Measurements from ENCODE around the gene JUND.

Gene JUND

DNA sequence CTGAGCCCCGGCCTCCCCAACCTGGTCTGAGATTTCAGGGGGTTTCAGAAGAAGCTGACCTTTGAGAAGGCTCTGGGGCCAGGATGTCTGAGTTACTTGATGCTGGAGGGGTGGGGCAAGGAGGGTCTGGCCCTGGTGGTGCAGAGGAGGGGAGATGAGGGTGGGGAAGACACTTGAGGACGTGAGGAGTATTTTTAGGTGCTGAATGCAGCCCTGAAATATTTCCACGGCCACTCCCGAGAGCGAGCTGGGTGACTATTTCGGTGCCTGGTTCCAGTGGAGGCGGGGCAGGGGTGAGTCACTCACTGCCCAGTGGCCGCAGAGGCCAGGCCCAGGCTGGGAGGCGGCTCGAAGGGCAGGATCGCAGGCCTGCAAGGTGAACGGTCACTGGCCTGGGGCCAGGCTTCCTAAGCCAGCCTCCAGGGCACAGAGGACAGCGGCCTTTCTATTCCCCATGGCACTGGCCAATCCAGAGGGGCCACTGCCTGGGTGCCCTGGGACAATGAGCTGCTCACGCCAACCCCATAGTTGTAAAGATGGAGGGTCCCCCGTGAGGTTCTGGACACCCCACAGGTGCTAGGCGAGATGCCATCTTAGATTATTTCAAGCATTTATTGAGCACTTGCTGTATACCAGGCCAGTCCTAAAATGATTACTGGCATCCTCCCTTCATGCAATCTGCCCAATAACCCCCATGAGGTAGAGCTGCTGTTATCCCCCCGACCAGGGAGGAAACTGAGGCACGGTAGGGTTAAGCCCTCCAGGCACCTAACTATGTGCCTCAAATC, 19.7 kb upstream of the JUND start:
- POLR2A ChIA-PET, result interaction anchor here (0.5 to 5.0 kb wide), 2 partner anchors 21 to 1081 kb away, joined by 4 to 120 read pairs; partner anchors contain the start of gene JUND
- no peak for DNase-seq (ENCODE audit: extremely low spot score)
- TF ChIP-seq, protein P1, sequence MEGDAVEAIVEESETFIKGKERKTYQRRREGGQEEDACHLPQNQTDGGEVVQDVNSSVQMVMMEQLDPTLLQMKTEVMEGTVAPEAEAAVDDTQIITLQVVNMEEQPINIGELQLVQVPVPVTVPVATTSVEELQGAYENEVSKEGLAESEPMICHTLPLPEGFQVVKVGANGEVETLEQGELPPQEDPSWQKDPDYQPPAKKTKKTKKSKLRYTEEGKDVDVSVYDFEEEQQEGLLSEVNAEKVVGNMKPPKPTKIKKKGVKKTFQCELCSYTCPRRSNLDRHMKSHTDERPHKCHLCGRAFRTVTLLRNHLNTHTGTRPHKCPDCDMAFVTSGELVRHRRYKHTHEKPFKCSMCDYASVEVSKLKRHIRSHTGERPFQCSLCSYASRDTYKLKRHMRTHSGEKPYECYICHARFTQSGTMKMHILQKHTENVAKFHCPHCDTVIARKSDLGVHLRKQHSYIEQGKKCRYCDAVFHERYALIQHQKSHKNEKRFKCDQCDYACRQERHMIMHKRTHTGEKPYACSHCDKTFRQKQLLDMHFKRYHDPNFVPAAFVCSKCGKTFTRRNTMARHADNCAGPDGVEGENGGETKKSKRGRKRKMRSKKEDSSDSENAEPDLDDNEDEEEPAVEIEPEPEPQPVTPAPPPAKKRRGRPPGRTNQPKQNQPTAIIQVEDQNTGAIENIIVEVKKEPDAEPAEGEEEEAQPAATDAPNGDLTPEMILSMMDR (IDR thresholded peaks at IDR 0.05; ENCODE audit: control extremely low read depth, extremely low read depth, low read depth, missing control alignments), result no peak
- CTCF ChIA-PET, result interaction anchor here (1.0 to 7.1 kb wide), 6 partner anchors 8 to 28 kb away, joined by 4 to 60 read pairs (median 8); partner anchors contain the start of genes JUND and LSM4

DNA sequence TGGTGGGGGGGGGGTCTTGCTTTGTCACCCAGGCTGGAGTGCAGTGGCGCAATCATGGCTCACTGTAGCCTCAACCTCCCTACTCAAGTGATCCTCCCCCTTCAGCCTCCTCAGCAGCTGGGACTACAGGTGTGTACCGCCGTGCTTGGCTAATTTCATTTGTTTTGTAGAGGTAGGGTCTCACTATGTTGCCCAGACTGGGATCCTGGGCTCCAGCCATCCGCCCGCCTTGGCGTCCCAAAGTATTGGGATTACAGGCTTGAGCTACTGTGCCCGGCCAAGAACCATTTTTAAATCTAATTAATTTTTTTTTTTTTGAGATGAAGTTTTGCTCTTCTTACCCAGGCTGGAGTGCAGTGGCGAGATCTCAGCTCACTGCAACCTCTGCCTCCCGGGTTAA, 18.2 kb upstream of the JUND start:
- ChIA-PET CTCF (interaction anchor here (0.9 to 7.1 kb wide), 2 partner anchors 20 to 29 kb away, joined by 3 to 60 read pairs; partner anchors contain the start of gene JUND), POLR2A (interaction anchor here (0.6 to 1.2 kb wide), 4 partner anchors 17 to 24 kb away, joined by 3 to 6 read pairs (median 4); partner anchors contain the start of gene JUND)
- TF ChIP-seq, protein P1 (IDR thresholded peaks at IDR 0.05; ENCODE audit: control extremely low read depth, extremely low read depth, low read depth, missing control alignments), result no peak
- DNase-seq (ENCODE audit: extremely low spot score), result no peak

DNA sequence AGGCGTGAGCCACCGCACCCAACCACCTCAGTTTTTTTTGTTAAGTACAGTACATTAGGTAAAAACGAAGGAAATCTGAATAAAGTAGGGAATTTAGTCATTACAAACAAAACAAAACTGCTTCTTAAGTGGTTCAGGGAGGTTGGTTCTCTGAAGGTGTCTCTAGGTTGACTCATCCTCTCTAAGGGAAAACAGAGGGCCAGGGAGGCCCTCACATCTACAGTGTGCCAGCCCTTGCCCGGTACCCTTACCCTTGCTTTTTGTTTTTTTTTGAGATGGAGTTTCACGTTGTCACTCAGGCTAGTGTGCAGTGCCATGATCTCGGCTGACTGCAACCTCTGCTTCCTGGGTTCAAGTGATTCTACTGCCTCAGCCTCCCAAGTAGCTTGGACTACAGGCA, 17.2 kb upstream of the JUND start:
- no peak for DNase-seq (ENCODE audit: extremely low spot score)
- TF ChIP-seq, protein P1 (IDR thresholded peaks at IDR 0.05; ENCODE audit: control extremely low read depth, extremely low read depth, low read depth, missing control alignments), result no peak
- CTCF ChIA-PET, result interaction anchor here (1.2 to 7.1 kb wide), 2 partner anchors 19 kb away, joined by 3 to 60 read pairs; partner anchors contain the start of gene JUND
- POLR2A ChIA-PET, result interaction anchor here (0.8 to 1.2 kb wide), 2 partner anchors 17 to 23 kb away, joined by 3 to 6 read pairs; partner anchors contain the start of gene JUND

GRCh38 chr19:18297308-18297707, 15.9 kb upstream of the JUND start:
- ChIA-PET CTCF (interaction anchor here (1.2 kb wide), 3 partner anchors 18 to 25 kb away, joined by 3 to 5 read pairs (median 4); partner anchors contain the start of gene LSM4), POLR2A (interaction anchor here (1.8 kb wide), 1 partner anchor 16 kb away, joined by 9 read pairs; the partner anchor contains the start of gene JUND)
- TF ChIP-seq, protein P1 (IDR thresholded peaks at IDR 0.05; ENCODE audit: control extremely low read depth, extremely low read depth, low read depth, missing control alignments), result no peak
- no peak for DNase-seq (ENCODE audit: extremely low spot score)

- ChIA-PET POLR2A (no interaction called here), CTCF (no interaction called here)
- TF ChIP-seq, protein P1 (IDR thresholded peaks at IDR 0.05; ENCODE audit: control extremely low read depth, extremely low read depth, low read depth, missing control alignments), result no peak
- DNase-seq (ENCODE audit: extremely low spot score), result no peak
Observed at GRCh38 chr19:18295034-18295451, 13.6 kb upstream of the JUND start.

DNA sequence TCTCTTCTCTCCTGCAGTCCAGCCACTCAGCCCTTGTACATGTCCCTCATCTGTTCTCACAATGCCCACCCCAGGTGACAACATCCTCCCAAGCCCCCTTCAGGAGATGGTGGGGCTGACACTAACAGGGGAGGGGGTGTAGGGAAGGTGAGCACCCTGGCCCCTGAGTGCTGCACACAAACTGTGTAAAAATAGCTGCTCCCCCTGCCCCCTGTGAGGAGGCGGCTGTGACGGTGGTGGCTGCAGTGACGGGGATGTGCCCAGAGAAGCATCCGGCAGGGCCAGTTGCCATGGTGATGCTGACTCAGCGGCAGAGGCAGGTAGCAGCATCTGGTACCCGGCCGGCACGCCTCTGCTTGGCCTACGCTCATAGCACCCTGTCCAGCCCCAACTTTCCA, 13.0 kb upstream of the JUND start:
- no peak for DNase-seq (ENCODE audit: extremely low spot score)
- ChIA-PET CTCF (interaction anchor here (6.3 kb wide), 1 partner anchor 14 kb away, joined by 43 read pairs; the partner anchor contains the start of gene JUND), POLR2A (interaction anchor here (3.1 kb wide), 1 partner anchor 15 kb away, joined by 110 read pairs; the partner anchor contains the start of gene JUND)
- TF ChIP-seq, protein P1 (IDR thresholded peaks at IDR 0.05; ENCODE audit: control extremely low read depth, extremely low read depth, low read depth, missing control alignments), result no peak
